Cerebellar cortex (tissue), 1 donor: ENCODE measurements around the gene CACNA1D.

Source experiments
- DNase-seq: peaks from one replicate; pipeline ENCODE4 v3.0.0-alpha.2; 2015; ENCODE audit warnings: low spot score

Gene CACNA1D

GRCh38 chr3:53823956-53824657 is 329.7 kb downstream of the CACNA1D start:
- no peak for DNase-seq

- DNase-seq = no peak
Measured at GRCh38 chr3:53824795-53825194, 330.4 kb downstream of the CACNA1D start.

GRCh38 chr3:53826048-53826447 is 331.6 kb downstream of the CACNA1D start:
- no peak for DNase-seq

- no peak for DNase-seq
Measured at GRCh38 chr3:53828581-53828980, 334.2 kb downstream of the CACNA1D start.

- no peak for DNase-seq
Measured at GRCh38 chr3:53829605-53830004, 335.2 kb downstream of the CACNA1D start.

- no peak for DNase-seq
Measured at GRCh38 chr3:53830944-53831343, 336.5 kb downstream of the CACNA1D start.

- no peak for DNase-seq
Measured at GRCh38 chr3:53833053-53833645, 338.7 kb downstream of the CACNA1D start.

- DNase-seq = no peak
Measured at GRCh38 chr3:53833700-53834099, 339.3 kb downstream of the CACNA1D start.

- DNase-seq = no peak
Measured at GRCh38 chr3:53834429-53835095, 340.2 kb downstream of the CACNA1D start.

GRCh38 chr3:53835257-53835656 is 340.8 kb downstream of the CACNA1D start:
- no peak for DNase-seq

- no peak for DNase-seq
Measured at GRCh38 chr3:53836084-53836872, 341.9 kb downstream of the CACNA1D start.

GRCh38 chr3:53837331-53837730 is 342.9 kb downstream of the CACNA1D start:
- no peak for DNase-seq

- DNase-seq = no peak
Measured at GRCh38 chr3:53841296-53841695, 346.9 kb downstream of the CACNA1D start.

GRCh38 chr3:53842436-53843194 is 348.2 kb downstream of the CACNA1D start:
- DNase-seq = peak; percentile 92

GRCh38 chr3:53843195-53844177 is 349.1 kb downstream of the CACNA1D start:
- peak; percentile 81 for DNase-seq

- peak; percentile 51 for DNase-seq
Measured at GRCh38 chr3:53844262-53845102, 350.1 kb downstream of the CACNA1D start.

GRCh38 chr3:53845103-53845880 is 350.9 kb downstream of the CACNA1D start:
- DNase-seq = peak; percentile 64

GRCh38 chr3:53845881-53846133 is 351.4 kb downstream of the CACNA1D start:
- DNase-seq = no peak
